Measurements from ENCODE around the gene CLIC1.

The CLIC1 gene

GRCh38 chr6:31768363-31769257, 32.3 kb upstream of the CLIC1 start:
- DNase-seq (ENCODE audit: low read depth in 2 of 2): no peak

GRCh38 chr6:31767096-31767645, 30.8 kb upstream of the CLIC1 start:
- no peak for DNase-seq (ENCODE audit: low read depth in 2 of 2)

- no peak for DNase-seq (ENCODE audit: low read depth in 2 of 2)
Measured at GRCh38 chr6:31765910-31766794, 29.8 kb upstream of the CLIC1 start.

GRCh38 chr6:31765559-31765909, 29.2 kb upstream of the CLIC1 start:
- no peak for DNase-seq (ENCODE audit: low read depth in 2 of 2)

GRCh38 chr6:31764198-31764597, 27.9 kb upstream of the CLIC1 start:
- no peak for DNase-seq (ENCODE audit: low read depth in 2 of 2)

- peak in 1 of 2 experiments; percentile 17 for DNase-seq (ENCODE audit: low read depth in 2 of 2)
Measured at GRCh38 chr6:31763619-31763940, 27.2 kb upstream of the CLIC1 start.

- no peak for DNase-seq (ENCODE audit: low read depth in 2 of 2)
Measured at GRCh38 chr6:31762878-31763618, 26.7 kb upstream of the CLIC1 start.

- DNase-seq (ENCODE audit: low read depth in 2 of 2): no peak
Measured at GRCh38 chr6:31762356-31762755, 26.0 kb upstream of the CLIC1 start, which contains the start of gene SAPCD1. Gene SAPCD1, plus strand, starts transcription at chr6:31762656. Its CDS starts 399 bp downstream, at chr6:31763055.

GRCh38 chr6:31761343-31761742, 25.0 kb upstream of the CLIC1 start:
- no peak for DNase-seq (ENCODE audit: low read depth in 2 of 2)

GRCh38 chr6:31760790-31761189, 24.5 kb upstream of the CLIC1 start:
- no peak for DNase-seq (ENCODE audit: low read depth in 2 of 2)

- no peak for DNase-seq (ENCODE audit: low read depth in 2 of 2)
Measured at GRCh38 chr6:31758281-31758680, 22.0 kb upstream of the CLIC1 start.

GRCh38 chr6:31752739-31753319, 16.5 kb upstream of the CLIC1 start:
- no peak for DNase-seq (ENCODE audit: low read depth in 2 of 2)

GRCh38 chr6:31750411-31751022, 14.2 kb upstream of the CLIC1 start:
- DNase-seq (ENCODE audit: low read depth in 2 of 2): no peak

- no peak for DNase-seq (ENCODE audit: low read depth in 2 of 2)
Measured at GRCh38 chr6:31749301-31750036, 13.1 kb upstream of the CLIC1 start.

GRCh38 chr6:31744422-31744821, 8.1 kb upstream of the CLIC1 start:
- no peak for DNase-seq (ENCODE audit: low read depth in 2 of 2)

GRCh38 chr6:31742894-31743293, 6.6 kb upstream of the CLIC1 start:
- DNase-seq (ENCODE audit: low read depth in 2 of 2): no peak

- DNase-seq (ENCODE audit: low read depth in 2 of 2): no peak
Measured at GRCh38 chr6:31741815-31742214, 5.5 kb upstream of the CLIC1 start.

- no peak for DNase-seq (ENCODE audit: low read depth in 2 of 2)
Measured at GRCh38 chr6:31740397-31741223, 4.3 kb upstream of the CLIC1 start.

GRCh38 chr6:31739639-31740396, 3.5 kb upstream of the CLIC1 start, which contains the start of gene MSH5:
Gene MSH5, plus strand, starts transcription at chr6:31740005. Its CDS starts 462 bp downstream, at chr6:31740467.
- peak; percentile 96 to 97 for DNase-seq (ENCODE audit: low read depth in 2 of 2)

Measured in fibroblast of skin of left biceps (primary cell).